ENCODE data around the gene CAPN2. TPM values are rescaled to one million over a fixed set of nuclear protein-coding genes. Genes with fewer than 3 reads are reported as not detected.
A peak's percentile ranks its signal among the peaks of the same experiment; 100 is the strongest.

Gene CAPN2
- total RNA-seq, 2 donors from 2014 or later = 42.8 to 73.0 TPM

- Mint-ChIP-seq H3K36me3 (ENCODE audit: low read depth) (peaks cover 82% of the 10 kb centered on the region), H3K4me3 (no peak overlapping the region), H3K9me3 (no peaks in the 10 kb centered on the region), H3K27me3 (no peaks in the 10 kb centered on the region), H3K27ac (peak overlapping the region; percentile 37), H3K4me1 (peaks cover 13% of the 10 kb centered on the region)
- no peak for ATAC-seq (replicated peaks)
Observed at GRCh38 chr1:223751696-223752095, 39.4 kb downstream of the CAPN2 start.

GRCh38 chr1:223752721-223753515 is 40.6 kb downstream of the CAPN2 start:
- no peaks in the 10 kb centered on the region for H3K27me3 Mint-ChIP-seq
- peaks cover 83% of the 10 kb centered on the region for H3K36me3 Mint-ChIP-seq (ENCODE audit: low read depth)
- no peak overlapping the region for H3K4me3 Mint-ChIP-seq
- H3K27ac Mint-ChIP-seq = peak overlapping the region; percentile 75
- H3K9me3 Mint-ChIP-seq = no peaks in the 10 kb centered on the region
- peaks cover 2% of the 10 kb centered on the region for H3K4me1 Mint-ChIP-seq
- ATAC-seq (replicated peaks) = no peak

- no peaks in the 10 kb centered on the region for H3K27me3 Mint-ChIP-seq
- H3K36me3 Mint-ChIP-seq (ENCODE audit: low read depth) = peaks cover 94% of the 10 kb centered on the region
- H3K9me3 Mint-ChIP-seq = no peaks in the 10 kb centered on the region
Observed at GRCh38 chr1:223754681-223755431, 42.5 kb downstream of the CAPN2 start.

GRCh38 chr1:223755432-223755792 is 43.1 kb downstream of the CAPN2 start:
- H3K27ac Mint-ChIP-seq = no peak overlapping the region
- no peaks in the 10 kb centered on the region for H3K4me1 Mint-ChIP-seq
- no peak overlapping the region for H3K4me3 Mint-ChIP-seq
- no peak for ATAC-seq (replicated peaks)
- peaks cover 94% of the 10 kb centered on the region for H3K36me3 Mint-ChIP-seq (ENCODE audit: low read depth)
- H3K27me3 Mint-ChIP-seq = no peaks in the 10 kb centered on the region
- no peaks in the 10 kb centered on the region for H3K9me3 Mint-ChIP-seq

More at GRCh38 chr1:223754681-223755431, 42.5 kb downstream of the CAPN2 start:
- no peak for ATAC-seq (replicated peaks)
- no peak overlapping the region for H3K4me3 Mint-ChIP-seq
- no peak overlapping the region for H3K27ac Mint-ChIP-seq
- H3K4me1 Mint-ChIP-seq = no peaks in the 10 kb centered on the region

- H3K36me3 Mint-ChIP-seq (ENCODE audit: low read depth) = peaks cover 97% of the 10 kb centered on the region
- H3K27me3 Mint-ChIP-seq = no peaks in the 10 kb centered on the region
- H3K27ac Mint-ChIP-seq = no peak overlapping the region
- no peak for ATAC-seq (replicated peaks)
- no peaks in the 10 kb centered on the region for H3K4me1 Mint-ChIP-seq
- no peaks in the 10 kb centered on the region for H3K9me3 Mint-ChIP-seq
- H3K4me3 Mint-ChIP-seq = no peak overlapping the region
Observed at GRCh38 chr1:223755992-223756775, 43.8 kb downstream of the CAPN2 start.

GRCh38 chr1:223756806-223757700 is 44.7 kb downstream of the CAPN2 start:
- H3K4me3 Mint-ChIP-seq = no peak overlapping the region
- no peaks in the 10 kb centered on the region for H3K9me3 Mint-ChIP-seq
- no peaks in the 10 kb centered on the region for H3K4me1 Mint-ChIP-seq
- H3K27me3 Mint-ChIP-seq = no peaks in the 10 kb centered on the region
- H3K27ac Mint-ChIP-seq = no peak overlapping the region
- ATAC-seq (replicated peaks) = no peak
- peaks cover 97% of the 10 kb centered on the region for H3K36me3 Mint-ChIP-seq (ENCODE audit: low read depth)

GRCh38 chr1:223758734-223759133 is 46.4 kb downstream of the CAPN2 start:
- no peak overlapping the region for H3K4me3 Mint-ChIP-seq
- no peaks in the 10 kb centered on the region for H3K27me3 Mint-ChIP-seq
- no peaks in the 10 kb centered on the region for H3K4me1 Mint-ChIP-seq
- H3K27ac Mint-ChIP-seq = no peak overlapping the region
- ATAC-seq (replicated peaks) = no peak
- H3K9me3 Mint-ChIP-seq = no peaks in the 10 kb centered on the region
- peaks cover 97% of the 10 kb centered on the region for H3K36me3 Mint-ChIP-seq (ENCODE audit: low read depth)

GRCh38 chr1:223759273-223759672 is 46.9 kb downstream of the CAPN2 start:
- no peak overlapping the region for H3K4me3 Mint-ChIP-seq
- H3K36me3 Mint-ChIP-seq (ENCODE audit: low read depth) = peaks cover 100% of the 10 kb centered on the region
- H3K27me3 Mint-ChIP-seq = no peaks in the 10 kb centered on the region
- no peak for ATAC-seq (replicated peaks)
- H3K9me3 Mint-ChIP-seq = no peaks in the 10 kb centered on the region
- no peak overlapping the region for H3K27ac Mint-ChIP-seq
- H3K4me1 Mint-ChIP-seq = no peaks in the 10 kb centered on the region

GRCh38 chr1:223760833-223761232 is 48.5 kb downstream of the CAPN2 start:
- H3K36me3 Mint-ChIP-seq (ENCODE audit: low read depth) = peaks cover 95% of the 10 kb centered on the region
- H3K27ac Mint-ChIP-seq = no peak overlapping the region
- no peak for ATAC-seq (replicated peaks)

GRCh38 chr1:223761411-223761810 is 49.1 kb downstream of the CAPN2 start:
- no peak for ATAC-seq (replicated peaks)
- Mint-ChIP-seq H3K9me3 (no peaks in the 10 kb centered on the region), H3K27me3 (no peaks in the 10 kb centered on the region), H3K27ac (no peak overlapping the region), H3K36me3 (ENCODE audit: low read depth) (peaks cover 95% of the 10 kb centered on the region), H3K4me3 (no peak overlapping the region), H3K4me1 (no peaks in the 10 kb centered on the region)

More at GRCh38 chr1:223760833-223761232, 48.5 kb downstream of the CAPN2 start:
- H3K4me3 Mint-ChIP-seq = no peak overlapping the region
- H3K4me1 Mint-ChIP-seq = no peaks in the 10 kb centered on the region
- no peaks in the 10 kb centered on the region for H3K9me3 Mint-ChIP-seq
- no peaks in the 10 kb centered on the region for H3K27me3 Mint-ChIP-seq

- no peak for ATAC-seq (replicated peaks)
- Mint-ChIP-seq H3K27me3 (no peaks in the 10 kb centered on the region), H3K36me3 (ENCODE audit: low read depth) (peaks cover 82% of the 10 kb centered on the region), H3K27ac (peak overlapping the region; percentile 18), H3K4me1 (no peaks in the 10 kb centered on the region), H3K9me3 (no peaks in the 10 kb centered on the region), H3K4me3 (no peak overlapping the region)
Observed at GRCh38 chr1:223763251-223763650, 50.9 kb downstream of the CAPN2 start.

- H3K9me3 Mint-ChIP-seq = no peaks in the 10 kb centered on the region
- H3K27me3 Mint-ChIP-seq = no peaks in the 10 kb centered on the region
- H3K4me1 Mint-ChIP-seq = no peaks in the 10 kb centered on the region
- no peak overlapping the region for H3K4me3 Mint-ChIP-seq
- peaks cover 79% of the 10 kb centered on the region for H3K36me3 Mint-ChIP-seq (ENCODE audit: low read depth)
- ATAC-seq (replicated peaks) = no peak
- H3K27ac Mint-ChIP-seq = peak overlapping the region; percentile 18
Observed at GRCh38 chr1:223763881-223764280, 51.5 kb downstream of the CAPN2 start.

- Mint-ChIP-seq H3K36me3 (ENCODE audit: low read depth) (peaks cover 79% of the 10 kb centered on the region), H3K4me3 (no peak overlapping the region), H3K4me1 (no peaks in the 10 kb centered on the region), H3K27ac (no peak overlapping the region), H3K9me3 (no peaks in the 10 kb centered on the region), H3K27me3 (no peaks in the 10 kb centered on the region)
- no peak for ATAC-seq (replicated peaks)
Observed at GRCh38 chr1:223765036-223765718, 52.8 kb downstream of the CAPN2 start.
